ENCODE data around the gene ZNF629.

ZNF629 gene

GRCh38 chr16:30764816-30765465, 22.1 kb downstream of the ZNF629 start:
- no peak for DNase-seq (ENCODE audit: low read depth)
- H3K4me3 ChIP-seq (ENCODE audit: low read length) = no peak overlapping the region
- TF ChIP-seq CTCF (conservative IDR thresholded peaks at IDR 0.05; ENCODE audit: low read length) = no peak

GRCh38 chr16:30764086-30764485, 22.9 kb downstream of the ZNF629 start:
- no peak overlapping the region for H3K4me3 ChIP-seq (ENCODE audit: low read length)
- no peak for TF ChIP-seq CTCF (conservative IDR thresholded peaks at IDR 0.05; ENCODE audit: low read length)
- no peak for DNase-seq (ENCODE audit: low read depth)

GRCh38 chr16:30762991-30763725, 23.8 kb downstream of the ZNF629 start:
- H3K4me3 ChIP-seq (ENCODE audit: low read length) = peak overlapping the region; percentile 95
- TF ChIP-seq CTCF (conservative IDR thresholded peaks at IDR 0.05; ENCODE audit: low read length) = no peak
- DNase-seq (ENCODE audit: low read depth) = no peak

- TF ChIP-seq CTCF (conservative IDR thresholded peaks at IDR 0.05; ENCODE audit: low read length) = no peak; the same call in 1 of the 2 replicates
- H3K4me3 ChIP-seq (ENCODE audit: low read length) = peak within 1 kb of the TSS; percentile 95
- DNase-seq (ENCODE audit: low read depth) = peak; percentile 97
These were observed 24.8 kb downstream of the ZNF629 start, which contains the start of the genes CFAP119 and RNF40 for GRCh38 chr16:30761928-30762902. TSS of gene CFAP119 (minus strand) at chr16:30762062. CDS start at chr16:30761748, 314 bp downstream. TSS of gene RNF40 (plus strand) at chr16:30762322. CDS start at chr16:30762546, 224 bp downstream.

- H3K4me3 ChIP-seq (ENCODE audit: low read length) = peak overlapping the region; percentile 95
- no peak for DNase-seq (ENCODE audit: low read depth)
- no peak for TF ChIP-seq CTCF (conservative IDR thresholded peaks at IDR 0.05; ENCODE audit: low read length)
These were observed 25.5 kb downstream of the ZNF629 start for GRCh38 chr16:30761427-30761927.

GRCh38 chr16:30760577-30761426, 26.2 kb downstream of the ZNF629 start:
- no peak for TF ChIP-seq CTCF (conservative IDR thresholded peaks at IDR 0.05; ENCODE audit: low read length)
- DNase-seq (ENCODE audit: low read depth) = no peak
- H3K4me3 ChIP-seq (ENCODE audit: low read length) = peak overlapping the region; percentile 95
